NT2/D1 (cell line): ENCODE data around the gene LDLRAD3.
"Not testable (repeated sequence)": the region's sequence is repeated elsewhere in the genome, so short reads cannot be mapped to it uniquely, and the experiment has no call there.

Experiments
- YY1 ChIP-seq: IDR thresholded peaks from 2 replicates; pipeline ENCODE4 v1.6.1; 2011; ENCODE audit not compliant: insufficient read length, insufficient read depth
- ZNF274 ChIP-seq: IDR thresholded peaks from 2 replicates; pipeline ENCODE4 v1.6.1; 2011; ENCODE audit warnings: mild to moderate bottlenecking, low read depth, low read length

DNA sequence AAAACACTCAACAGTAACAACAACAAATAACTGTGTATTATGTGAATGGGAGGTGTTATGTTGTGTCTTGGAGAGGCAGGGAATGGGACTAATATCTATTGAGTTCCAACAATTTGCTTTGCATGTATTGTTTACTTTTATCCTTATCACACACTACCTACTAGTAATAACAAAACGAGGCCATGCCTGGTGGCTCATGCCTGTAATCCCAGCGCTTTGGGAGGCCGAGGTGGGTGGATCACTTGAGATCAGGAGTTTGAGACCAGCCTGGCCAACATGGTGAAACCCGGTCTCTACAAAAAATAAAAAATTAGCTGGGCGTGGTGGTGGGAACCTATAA lies 35.5 kb upstream of the LDLRAD3 start:
- not testable (repeated sequence) for TF ChIP-seq ZNF274, YY1
